Stimulated activated CD4-positive, alpha-beta T cell treated with anti-CD3 and anti-CD28 coated beads, TNF-alpha, amount 100 ng/mL, for 1 hour (primary cell): Measurements from ENCODE around the gene MDFI.

Source experiments
- DNase-seq, 3 donors: peaks; one replicate each; pipeline ENCODE4 v3.0.0-alpha.2; 2020; ENCODE audit warnings: low read depth in 3 of 3, low spot score in 1 of 3

Gene MDFI

GRCh38 chr6:41672016-41672415 is 33.7 kb downstream of the MDFI start:
- DNase-seq = no peak

DNA sequence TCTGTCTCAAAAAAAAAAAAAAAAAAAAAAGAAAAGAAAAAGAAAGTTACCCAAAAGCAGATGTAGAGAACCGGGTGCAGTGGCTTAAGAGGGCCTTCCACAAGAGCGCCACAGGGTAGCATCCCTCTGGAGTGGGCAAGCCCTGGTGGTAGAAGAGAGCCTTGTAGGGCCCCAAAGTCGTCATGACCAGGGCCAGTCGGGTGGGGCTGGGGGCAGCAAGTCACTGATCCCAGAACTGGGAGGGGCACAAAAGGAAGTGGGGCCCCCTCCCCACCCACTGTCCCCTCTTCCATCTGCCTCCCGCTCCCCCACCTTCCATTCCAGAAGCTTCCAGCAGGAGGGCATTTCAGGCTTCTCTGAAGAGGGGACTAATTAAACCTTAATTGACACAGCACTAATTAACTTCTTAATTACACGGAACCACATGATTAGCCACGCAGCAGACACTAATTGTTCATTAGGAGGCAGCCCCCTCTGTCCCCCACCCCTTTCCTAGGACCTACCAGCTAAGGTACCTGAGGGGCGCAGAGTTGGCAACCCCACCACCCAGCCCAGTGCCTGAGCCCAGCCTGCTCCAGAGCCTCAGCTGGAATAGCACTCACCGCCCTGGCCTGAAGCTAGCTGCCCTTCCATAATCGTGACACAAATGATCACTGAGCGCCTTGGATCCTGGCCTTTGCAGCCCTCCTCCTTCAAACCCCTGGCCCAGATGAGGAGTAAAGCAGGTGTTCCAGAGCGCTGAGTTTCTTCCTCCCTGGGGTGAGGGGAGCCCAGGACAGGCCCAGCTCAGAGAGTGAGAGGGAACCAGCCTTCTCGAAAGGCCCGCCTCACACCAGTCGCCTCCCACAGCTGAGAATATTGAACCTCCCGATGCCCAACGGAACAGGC is 34.8 kb downstream of the MDFI start:
- DNase-seq = no peak

DNA sequence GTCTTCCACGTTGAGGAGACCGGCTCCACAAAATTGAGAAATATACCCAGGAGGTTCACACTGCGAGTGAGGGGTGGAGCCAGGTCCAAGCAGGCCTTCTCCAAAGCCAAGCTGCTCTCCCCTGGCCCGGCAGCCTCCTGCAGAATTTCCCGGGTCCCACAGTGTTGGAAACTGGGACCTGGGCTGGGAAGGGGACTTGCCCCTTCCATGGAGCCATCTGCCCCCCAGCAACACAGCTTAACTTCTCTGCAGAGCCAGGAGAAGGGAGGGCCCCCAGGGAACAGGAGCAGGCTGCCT is 35.4 kb downstream of the MDFI start:
- DNase-seq = no peak

DNA sequence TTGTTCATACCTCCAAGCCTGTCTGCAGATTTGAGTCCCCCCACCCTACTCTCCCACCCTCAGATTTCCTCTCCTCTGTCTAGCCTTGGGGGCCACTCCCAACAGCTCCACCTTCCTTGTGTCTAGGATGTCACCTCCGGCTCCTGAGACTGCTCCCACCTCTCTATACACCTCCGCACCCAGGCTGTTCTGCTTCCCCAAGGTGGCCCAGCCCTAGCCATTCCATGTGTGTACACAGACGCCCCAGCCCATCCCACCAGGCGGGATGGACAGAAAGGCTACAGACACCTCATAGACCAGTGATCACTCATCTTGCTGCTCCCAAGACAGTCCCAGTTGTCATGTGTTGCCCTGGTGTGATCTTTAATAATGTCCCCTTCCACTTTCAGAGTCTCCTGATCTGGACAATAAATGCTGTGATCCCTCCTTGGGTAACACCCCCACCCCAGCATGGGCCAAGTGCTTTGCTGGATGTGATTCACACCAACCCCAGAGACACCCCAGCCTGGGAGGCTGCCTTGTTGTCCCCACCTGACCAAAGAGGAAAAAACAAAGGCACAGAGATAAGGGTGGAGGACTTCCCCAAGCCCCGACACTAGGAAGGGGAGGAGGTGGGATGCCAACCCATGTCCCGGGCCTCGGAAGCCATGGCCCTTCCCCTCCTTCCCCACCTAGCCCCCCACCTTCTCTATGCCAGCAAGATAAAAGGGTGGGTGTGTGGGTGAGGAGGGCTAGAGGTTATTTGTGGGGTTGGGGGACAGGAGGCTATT is 36.1 kb downstream of the MDFI start:
- DNase-seq = no peak

DNA sequence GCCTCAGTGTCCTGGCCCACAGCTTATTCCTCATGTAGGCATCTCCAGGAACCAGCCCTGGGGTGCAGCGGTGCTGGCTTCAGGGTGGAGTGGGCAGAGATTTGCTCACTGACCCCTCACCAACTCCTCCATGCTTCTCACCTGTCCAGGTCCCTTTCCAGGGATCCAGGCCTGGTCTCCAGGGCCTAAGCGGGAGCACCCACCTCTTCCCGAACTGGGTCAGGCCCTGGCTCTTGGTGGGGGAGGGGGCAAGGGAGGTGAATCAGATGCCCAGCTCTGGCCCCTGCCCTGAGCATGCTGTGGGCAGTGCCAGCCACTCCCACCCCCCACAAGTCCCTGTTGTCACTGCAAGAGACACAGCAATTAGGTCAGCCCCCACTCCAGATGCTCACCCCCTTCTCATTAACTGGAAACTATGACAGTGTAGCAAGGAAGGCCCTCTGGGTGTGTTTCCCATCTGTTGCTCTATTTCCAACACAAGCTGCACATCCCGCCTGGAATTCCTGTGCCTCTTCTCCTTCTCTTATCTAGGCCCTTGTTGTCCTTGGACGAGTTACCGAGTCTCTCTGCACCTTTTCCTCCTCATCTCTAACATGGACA is 37.0 kb downstream of the MDFI start:
- DNase-seq = no peak

GRCh38 chr6:41675992-41676391 is 37.7 kb downstream of the MDFI start:
- no peak for DNase-seq

- DNase-seq = no peak
Measured at GRCh38 chr6:41676431-41676830, 38.2 kb downstream of the MDFI start.

- DNase-seq = no peak
Measured at GRCh38 chr6:41677124-41677921, 39.1 kb downstream of the MDFI start.

GRCh38 chr6:41678511-41679084 is 40.3 kb downstream of the MDFI start:
- DNase-seq = no peak

GRCh38 chr6:41679696-41680095 is 41.4 kb downstream of the MDFI start:
- no peak for DNase-seq

GRCh38 chr6:41680182-41680965 is 42.1 kb downstream of the MDFI start:
- DNase-seq = no peak

DNA sequence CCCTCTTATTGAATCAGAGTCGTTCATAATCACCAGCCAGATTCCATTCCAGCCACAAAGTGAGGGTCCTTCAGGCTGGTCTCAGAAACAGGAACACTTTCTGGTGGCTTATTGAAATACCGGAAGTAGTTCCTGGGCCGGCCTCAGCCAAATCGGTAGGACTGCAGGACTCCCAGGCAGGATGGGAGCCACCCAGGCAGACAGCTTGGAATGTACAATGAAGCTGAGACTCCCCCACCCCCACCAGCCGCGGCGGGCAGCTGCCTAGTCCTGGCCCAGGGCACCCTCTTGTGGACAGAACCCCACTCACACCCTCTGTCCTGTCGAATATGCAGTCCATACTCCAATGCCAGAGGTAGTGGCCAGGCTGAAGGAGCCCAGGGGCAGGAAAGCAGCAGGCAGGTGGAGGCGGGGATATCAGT is 43.8 kb downstream of the MDFI start:
- DNase-seq = peak in 2 of 3 donors; percentile 42 to 53

GRCh38 chr6:41682497-41683272 is 44.4 kb downstream of the MDFI start:
- no peak for DNase-seq

DNA sequence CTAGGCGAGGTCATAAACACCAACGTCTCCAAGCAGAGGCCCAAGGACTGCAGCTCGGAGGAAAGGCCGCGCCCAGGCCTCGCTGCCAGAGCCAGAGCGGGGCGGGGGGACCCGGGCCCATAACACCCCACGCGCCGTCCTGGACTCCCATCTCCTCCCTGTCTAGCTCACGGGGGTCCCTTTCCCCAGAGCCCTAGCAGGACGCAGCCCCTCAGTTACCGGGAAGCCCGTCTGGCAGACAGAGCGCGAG is 44.9 kb downstream of the MDFI start:
- DNase-seq = peak in 1 of 3 donors; percentile 10

DNA sequence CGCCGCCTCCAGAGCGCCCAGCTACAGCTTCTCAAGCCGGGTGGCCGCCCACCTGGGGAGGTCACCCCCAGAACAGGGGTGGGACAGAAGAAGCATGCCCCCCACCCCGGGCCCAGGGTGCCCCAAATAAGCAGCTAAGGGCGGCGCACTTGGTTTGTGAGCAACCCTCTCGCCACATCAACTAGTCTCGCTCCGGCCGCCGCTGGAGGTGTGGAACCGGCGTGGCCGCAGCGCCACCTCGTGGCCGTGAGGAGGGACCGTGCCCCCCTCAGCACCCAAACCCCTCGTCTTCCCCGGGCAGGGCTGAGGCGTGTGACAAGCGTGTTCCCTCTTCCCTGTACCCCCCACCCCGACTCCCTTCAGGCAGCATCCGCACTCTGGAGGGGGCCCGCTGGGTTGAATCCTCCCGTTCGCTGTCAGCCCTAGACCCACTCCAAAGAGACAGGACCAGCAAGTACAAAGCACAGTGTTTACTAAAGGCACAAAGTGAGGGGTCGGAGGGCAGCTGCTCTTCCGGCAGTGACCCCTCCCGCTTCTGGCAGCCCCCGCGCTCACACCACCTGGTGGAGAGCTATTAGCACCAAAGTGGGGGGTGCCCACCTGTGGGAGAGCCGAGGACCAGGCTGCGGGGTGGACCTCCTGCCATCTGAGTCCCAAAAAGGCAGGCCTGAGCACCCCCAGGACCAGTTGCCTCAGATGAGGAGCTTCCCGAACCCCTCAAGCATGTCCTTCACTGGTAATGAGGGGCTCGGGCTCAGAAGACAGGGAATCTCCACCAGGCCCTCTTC is 45.4 kb downstream of the MDFI start:
- DNase-seq = peak; percentile 44 to 71 (median 57)

DNA sequence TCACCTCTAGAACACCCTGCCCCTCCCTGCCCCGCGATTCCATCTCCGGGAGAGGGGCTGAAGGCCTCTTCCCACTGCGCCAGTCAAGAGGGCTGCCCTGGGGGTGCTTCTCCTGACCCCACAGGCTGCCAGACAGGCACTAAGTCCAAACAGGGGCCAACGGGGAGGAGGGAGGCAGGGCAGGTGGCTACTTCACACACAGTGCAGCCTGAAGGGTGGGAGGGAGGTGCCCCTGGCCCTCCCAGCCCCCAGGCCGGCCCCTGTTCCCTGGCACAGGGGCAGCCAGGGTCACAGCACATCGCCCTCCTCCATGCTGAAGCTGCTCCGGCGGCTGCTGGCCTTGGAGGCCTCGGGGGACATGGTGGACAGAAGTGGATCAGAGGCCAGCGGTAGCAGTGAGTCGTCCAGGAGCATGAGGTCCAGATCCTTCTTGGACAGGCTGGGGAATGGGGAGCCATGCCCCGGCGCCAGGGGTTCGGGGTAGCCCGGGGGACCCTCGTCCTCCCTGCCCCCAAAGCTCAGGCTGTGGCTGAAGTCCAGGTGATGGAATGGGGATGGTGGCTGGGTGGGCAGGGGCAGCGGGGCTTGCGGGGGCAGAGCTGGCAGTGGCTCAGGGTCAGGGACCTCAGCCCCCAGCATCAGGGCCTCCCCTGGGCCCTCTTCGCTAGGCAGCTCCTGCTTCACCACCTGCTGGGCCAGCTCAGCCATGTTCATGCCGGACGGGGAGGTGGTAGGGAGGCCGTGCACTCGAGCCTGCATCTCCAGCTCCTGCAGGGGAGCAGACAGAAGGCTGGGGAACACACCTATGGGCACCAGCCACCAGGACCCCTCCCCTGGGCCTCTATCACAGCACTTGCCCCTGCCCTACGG is 46.3 kb downstream of the MDFI start:
- no peak for DNase-seq

- DNase-seq = no peak
Measured at GRCh38 chr6:41685641-41686380, 47.5 kb downstream of the MDFI start.
